Measurements from ENCODE around the gene TSKS.
"Not testable (repeated sequence)": the region's sequence is repeated elsewhere in the genome, so short reads cannot be mapped to it uniquely, and the experiment has no call there.

The TSKS gene

DNA sequence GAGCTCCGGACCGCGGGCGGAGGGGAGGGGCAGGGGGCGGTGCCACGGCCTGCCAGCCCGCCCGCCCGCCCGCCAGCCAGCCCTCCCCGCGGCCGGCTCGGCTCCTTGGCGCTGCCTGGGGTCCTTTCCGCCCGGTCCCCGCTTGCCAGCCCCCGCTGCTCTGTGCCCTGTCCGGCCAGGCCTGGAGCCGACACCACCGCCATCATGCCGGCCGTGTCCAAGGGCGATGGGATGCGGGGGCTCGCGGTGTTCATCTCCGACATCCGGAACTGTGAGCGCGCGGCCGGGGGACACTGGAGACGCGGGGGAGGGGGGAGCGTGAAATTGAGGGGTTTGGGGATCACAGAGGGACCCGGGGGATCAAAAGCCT is 3.8 kb upstream of the TSKS start, which contains the start of gene AP2A1:
Gene AP2A1 (plus strand): TSS at position 72 of the 370 bp plus-strand sequence. CDS start 133 bp downstream, at position 205.
- DNase-seq (ENCODE audit: low spot score) = no peak

DNA sequence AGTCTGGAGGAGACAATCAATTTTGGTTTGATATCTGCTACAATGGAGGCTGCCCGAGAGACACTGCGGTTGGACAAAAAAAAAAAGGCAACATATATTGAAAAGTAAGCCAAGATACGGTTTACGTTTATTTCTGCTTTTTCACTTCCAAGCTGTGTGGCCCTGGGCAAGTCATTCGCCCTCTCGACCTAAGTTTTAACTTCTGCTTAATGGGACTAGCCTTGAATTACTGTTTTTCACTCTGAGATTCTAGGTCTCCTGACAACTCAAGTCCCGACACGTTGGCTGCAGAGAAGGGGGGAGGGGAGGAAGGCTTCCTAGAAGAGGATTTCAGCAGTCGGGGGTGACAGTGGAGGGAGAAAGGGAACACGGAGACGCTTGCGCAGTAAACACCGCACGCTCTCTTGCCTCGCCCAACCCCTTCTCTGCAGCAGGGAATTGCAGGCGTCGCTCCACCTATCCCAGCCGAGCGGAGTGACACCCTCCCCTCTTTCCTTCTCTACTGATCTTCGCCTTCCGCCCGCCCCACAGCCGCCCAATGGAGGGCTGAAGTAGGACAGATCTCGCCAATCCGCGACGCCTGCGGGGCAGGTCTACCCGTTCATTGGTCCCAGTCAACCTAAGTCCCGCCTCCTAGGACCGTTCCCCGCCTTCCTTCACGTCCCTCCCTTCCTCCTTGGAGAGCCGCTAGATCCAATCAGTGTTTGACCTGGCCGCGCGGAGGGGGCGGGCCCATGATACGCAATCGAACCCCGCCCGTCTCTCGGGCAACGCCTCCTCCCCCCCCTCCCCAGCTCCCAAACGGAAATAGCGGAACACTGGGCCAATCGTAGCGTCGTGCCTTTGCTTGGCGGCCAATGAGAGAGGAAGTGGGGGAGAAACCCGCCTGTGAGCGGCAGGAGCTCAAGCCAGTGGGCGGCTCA is 3.2 kb upstream of the TSKS start:
- DNase-seq (ENCODE audit: low spot score) = peak; percentile 100

DNA sequence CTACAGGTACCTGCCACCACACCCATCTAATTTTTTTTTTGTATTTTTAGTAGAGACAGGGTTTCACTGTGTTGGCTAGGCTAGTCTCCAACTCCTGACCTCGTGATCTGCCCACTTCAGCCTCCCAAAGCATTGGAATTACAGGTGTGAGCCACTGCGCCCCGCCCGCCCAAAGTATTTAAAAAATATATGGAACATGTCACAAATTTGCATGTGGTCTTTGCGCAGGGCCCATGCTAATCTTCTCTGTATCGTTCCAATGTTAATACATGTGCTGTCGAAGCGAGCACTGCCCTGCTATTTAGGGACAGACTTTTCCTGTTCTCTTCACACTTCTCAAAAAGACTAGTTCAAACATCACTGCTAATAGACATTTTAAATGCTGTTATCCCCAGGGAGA is 1.2 kb upstream of the TSKS start:
- no peak for DNase-seq (ENCODE audit: low spot score)

DNA sequence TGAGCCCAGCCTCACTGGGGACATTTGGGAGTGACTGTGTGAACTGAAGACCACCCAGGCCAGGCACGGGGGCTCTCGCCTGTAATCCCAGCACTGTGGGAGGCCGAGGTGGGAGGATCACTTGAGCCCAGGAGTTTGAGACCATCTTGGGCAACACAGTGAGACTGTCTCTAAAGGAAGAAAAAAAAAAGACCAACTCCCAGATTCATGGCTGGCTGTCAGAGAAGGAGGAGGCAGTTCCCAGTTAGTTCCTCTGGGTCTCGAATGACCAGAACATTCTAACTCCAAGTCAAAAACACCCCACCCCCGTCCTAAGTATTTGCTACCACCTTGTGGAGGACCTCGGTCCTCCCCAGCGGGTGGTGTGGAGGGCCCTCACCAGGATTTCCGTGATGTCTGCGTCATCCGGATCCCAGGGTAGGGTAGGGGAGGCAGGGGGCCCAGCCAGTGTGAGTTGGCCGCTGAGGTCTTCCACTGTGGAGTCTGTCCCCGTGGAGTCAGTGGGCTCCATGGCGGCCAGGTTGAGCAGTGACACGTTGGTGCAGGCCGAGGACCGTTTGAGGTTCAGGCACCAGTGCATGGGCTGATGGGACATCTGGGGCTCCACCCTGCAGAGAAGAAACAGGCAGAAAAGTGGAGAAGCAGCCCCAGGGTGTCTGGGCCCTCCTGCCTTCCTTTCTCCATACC is 1.3 kb downstream of the TSKS start:
- no peak for DNase-seq (ENCODE audit: low spot score)

DNA sequence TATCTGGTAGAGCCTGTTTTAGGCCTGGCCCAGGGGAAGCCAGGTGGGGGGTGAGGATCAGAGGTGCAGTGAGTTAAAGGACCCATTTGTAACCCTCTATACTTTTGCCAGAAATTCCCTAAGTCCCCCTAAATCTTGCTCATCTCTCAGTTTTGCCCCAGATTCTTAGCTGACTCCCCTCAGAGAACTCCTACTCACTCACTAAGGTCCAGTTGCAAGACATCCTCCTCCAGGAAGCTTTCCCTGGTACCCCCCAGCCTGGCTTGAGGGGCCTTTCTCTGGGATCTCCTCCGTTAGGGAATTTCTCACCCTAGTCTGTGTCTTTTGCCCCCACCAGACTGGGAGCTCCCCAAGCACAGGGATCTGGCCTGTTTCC is 1.9 kb downstream of the TSKS start:
- DNase-seq (ENCODE audit: low spot score) = no peak

DNA sequence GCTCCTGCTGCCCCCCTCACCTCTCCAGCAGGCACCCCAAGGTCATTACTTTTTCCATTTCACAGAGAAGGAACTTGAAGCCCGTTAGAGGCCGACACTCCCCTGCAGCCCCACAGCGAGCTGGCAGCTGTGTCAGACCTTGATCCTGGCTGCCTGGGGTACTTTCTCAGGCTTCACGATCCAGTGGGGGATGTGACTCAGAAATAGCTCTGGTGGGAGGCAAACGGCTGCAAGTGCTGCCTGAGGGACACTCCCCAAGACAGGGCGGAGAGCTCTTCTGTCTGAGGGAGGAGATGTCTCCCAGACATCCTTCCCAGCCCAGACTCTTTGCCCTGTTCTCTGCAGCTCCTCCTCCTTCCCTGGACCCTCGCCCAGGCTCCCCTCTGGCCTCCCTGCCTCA is 4.8 kb downstream of the TSKS start:
- DNase-seq (ENCODE audit: low spot score) = no peak

DNA sequence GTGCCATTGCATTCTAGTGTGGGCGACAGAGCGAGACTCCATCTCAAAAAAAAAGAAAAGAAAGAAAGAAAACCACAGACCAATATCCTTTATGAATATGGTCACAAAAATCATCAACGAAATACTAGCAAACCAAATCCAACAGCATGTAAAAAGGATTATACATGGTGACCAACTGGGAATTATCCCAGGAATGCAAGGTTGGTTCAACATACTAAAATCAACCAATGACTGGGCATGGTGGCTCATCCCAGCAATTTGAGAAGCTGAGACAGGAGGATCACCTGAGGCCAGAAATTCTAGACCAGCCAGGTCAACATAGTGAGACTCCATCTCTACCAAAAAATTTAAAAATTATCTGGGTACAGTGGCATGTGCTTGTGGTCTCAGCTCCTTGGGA is 7.2 kb downstream of the TSKS start:
- DNase-seq (ENCODE audit: low spot score) = no peak

DNA sequence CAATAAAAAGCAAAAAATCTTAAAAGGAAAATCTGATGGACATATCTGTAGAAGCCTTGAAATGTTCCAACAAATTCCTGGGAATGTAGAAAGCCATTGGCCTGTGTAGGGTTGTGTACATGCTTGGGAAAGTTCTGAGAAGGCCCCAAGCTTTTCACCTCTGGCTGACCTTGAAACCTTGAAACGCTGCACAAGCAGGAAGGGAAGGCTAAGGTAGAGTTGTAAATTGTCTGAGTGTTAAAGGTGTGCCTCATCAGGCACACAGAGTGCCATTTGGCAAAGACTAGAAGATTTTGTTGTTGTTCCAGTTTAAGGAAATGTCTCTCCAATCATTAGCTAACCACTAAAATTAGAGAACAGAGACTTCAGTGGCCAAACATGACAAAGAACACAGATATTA is 10.4 kb downstream of the TSKS start:
- no peak for DNase-seq (ENCODE audit: low spot score)

DNA sequence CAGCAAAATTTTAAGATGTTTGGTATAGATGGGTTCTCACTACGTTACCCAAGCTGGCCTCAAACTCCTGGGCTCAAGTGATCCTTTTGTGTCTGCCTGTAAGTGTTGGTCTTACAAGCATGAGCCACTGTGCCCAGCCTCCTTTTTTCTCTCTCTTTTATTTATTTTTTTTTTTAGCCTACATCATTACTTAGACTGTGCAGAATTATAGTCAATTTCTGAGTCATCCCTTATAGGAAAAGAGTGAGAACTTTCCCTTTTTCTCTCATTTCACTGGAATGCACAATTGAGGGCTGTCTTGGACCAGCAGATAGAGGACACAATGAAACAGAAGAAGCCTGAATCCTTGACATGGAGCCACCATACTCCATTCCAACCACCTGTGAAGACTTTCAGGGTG is 13.3 kb downstream of the TSKS start:
- no peak for DNase-seq (ENCODE audit: low spot score)

DNA sequence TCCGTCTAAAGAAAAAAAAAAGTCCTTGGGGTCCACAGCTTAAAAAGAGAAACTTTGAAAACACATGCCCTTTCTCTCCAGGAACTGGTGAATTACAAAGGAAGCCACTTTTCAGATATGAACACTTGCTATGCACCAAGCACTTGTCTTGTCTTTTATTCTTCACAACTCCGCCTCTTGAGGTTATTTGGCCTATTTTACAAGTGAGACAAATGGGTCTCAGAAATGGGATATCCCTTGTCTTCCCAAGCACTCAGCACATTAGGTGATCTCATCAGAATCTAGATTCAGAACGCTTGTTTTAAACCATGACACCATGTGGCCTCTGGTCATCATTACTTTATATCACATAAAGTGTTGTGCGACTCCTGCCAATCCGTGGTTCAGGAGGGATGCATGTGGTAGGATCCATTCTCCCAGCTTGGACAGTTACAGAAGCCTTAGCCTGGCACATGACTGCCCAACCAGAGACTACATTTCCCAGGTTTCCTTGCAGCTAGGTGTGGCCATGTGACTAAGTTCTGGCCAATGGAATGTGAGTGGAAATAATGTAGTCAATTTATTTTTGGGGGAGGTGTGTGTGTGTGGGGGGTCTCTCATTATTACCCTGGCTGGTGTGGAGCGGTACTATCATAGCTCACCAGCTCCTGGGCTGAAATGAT is 13.9 kb downstream of the TSKS start:
- DNase-seq (ENCODE audit: low spot score) = no peak

DNA sequence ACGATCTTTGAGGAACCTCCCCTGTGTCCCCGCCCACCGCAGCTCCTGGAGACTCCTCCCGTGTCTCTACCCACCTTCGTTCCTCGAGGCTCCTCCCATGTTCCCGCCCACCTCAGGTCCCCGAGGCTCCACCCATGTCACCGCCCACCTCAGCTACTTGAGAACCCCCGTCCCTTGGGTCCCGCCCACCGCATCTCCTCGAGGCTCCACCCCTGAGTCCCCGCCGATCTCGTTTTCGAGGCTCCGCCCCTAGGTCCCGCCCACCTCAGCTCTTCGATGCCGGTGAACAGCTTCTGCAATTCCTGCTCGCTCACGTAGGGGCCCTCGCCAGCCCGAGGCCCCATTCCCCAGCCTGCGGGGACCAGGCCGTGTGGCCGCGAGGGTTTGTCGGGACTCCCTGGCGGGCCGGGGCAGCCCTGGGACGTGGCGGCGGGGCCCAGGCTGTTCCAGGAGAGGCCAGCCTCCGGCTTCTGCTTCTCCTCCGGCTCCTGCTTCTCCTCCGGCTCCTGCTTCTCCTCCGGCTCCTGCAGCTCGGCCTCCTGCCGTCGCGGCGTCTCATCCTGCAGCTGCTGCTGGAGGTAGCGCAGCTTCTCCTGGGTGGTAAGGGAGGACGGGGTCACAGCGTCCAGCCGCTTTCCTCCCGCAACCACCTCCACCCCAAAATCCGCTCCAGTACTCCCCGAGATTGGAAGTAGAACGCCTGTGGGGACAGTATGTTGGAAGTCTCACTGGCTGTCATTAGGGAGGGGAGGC is 16.7 kb downstream of the TSKS start:
- peak; percentile 32 for DNase-seq (ENCODE audit: low spot score)

DNA sequence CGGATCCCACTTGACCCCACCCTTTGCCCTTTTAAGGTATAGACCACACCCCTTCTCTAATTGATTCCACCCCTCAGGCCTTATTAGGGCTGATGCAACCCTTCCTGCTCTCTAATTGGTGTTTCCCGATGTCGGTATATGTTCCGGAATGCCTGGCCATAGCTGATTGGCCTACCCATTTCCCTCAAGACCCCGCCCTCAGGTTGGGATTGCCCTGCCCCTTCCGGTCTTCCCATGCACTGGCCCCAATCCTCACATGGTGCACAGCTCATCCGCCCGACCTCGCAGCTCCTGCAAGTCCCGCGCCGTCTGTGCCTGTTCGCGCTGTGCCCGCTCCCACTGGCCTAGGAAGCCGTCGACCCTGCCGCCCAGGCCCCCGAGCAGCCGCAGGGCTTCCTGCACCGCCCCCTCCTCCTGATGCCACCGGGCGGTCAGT is 18.1 kb downstream of the TSKS start:
- DNase-seq (ENCODE audit: low spot score) = no peak

DNA sequence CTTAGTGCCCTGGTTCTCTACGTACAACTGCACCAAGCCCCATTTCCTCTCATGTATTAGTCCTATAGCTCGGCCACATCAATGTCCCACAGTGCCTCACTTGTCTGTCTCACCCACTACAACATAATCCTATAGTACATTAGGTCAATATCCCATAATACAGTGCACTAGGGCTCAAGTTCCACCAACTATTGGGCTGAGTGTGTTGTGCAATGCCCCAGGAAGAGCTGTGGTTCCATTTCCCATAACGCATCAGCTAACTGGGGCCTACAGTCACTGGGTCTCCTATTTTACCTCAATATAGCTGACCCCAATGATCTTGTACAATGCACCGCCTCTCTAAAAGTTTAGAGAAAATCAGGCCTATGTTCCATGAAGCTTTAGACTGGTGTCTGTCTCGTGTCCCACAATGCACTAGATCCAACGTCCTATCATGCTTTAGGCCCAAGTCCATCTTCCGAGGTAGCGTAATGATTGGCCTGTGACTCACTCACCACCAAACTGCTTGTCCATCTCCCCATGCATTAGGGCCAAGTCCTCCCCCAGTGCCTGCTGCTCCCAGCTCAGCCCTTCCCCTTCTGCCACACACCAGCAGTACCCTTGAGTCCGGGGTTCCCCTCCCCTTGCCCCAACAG is 21.8 kb downstream of the TSKS start:
- no peak for DNase-seq (ENCODE audit: low spot score)

DNA sequence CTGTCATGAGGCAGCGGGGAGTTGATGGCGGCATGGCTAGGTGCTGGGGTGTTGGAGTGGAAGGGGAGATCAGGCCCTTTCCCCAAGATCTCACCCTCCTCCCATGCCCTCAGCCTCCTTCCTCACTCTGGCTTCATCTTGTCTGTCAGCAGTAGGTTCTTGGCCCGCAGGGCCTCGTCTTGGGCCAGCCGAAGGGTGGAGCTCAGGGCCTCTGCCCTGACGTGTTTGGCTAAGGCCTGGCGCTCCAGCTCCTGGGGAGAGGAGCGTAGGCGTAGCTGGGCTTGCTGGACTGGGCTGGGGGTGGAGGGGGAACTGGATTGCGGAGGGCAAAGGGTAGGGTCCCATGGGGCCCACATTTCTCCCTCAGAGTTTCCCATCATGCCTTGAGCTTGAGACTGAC is 23.2 kb downstream of the TSKS start:
- no peak for DNase-seq (ENCODE audit: low spot score)

DNA sequence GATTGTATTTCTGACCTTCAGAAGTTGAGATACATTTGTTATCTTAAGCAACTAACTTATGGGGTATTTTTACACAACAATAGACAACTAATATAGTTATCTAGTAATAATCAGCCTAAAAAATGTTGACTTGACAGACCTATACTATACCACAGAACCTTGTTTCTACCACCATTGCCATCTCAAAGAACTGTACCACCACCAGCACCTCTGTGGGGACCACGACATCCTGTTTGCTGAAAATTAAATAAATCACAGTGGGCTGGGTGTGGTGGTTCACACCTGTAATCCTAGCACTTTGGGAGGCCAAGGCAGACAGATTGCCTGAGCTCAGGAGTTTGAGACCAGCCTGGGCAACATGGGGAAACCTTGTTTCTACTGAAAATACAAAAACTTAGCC is 24.0 kb downstream of the TSKS start:
- DNase-seq (ENCODE audit: low spot score) = no peak

DNA sequence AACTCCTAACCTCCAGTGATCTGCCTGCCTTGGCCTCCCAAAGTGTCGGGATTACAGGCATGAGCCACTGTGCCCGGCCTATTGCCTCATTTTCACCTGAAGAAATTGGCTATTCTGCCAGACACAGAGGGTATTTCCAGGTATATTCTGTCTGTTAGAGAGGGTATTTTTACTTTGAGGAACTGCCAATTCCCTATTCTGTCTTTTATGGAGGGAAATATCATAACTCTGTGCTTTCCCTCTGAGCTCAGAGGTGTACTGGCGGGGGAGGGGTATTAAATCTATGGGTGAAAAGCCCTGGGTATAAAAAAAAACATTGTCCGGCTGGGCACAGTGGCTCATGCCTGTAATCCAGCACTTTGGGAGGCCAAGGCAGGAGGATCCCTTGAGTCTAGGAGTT is 24.8 kb downstream of the TSKS start:
- no peak for DNase-seq (ENCODE audit: low spot score)

DNA sequence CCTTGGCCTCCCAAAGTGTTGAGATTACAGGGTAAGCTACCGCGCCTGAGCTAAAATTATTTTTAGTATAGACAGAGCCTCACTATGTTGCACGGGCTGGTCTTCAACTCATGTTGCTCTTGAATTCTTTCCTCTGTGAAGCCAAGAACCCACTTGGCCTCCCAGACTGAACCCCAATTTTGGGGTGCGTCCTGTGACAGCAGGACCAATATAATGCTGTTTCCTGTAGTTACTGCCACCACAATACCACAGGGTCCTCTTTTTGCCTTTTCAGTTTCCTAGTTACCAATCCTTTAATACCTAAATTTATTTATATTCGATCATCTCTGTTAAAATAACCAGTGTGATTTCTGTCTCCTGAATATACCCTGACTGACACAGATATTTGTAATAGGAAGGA is 32.9 kb downstream of the TSKS start:
- no peak for DNase-seq (ENCODE audit: low spot score)

DNA sequence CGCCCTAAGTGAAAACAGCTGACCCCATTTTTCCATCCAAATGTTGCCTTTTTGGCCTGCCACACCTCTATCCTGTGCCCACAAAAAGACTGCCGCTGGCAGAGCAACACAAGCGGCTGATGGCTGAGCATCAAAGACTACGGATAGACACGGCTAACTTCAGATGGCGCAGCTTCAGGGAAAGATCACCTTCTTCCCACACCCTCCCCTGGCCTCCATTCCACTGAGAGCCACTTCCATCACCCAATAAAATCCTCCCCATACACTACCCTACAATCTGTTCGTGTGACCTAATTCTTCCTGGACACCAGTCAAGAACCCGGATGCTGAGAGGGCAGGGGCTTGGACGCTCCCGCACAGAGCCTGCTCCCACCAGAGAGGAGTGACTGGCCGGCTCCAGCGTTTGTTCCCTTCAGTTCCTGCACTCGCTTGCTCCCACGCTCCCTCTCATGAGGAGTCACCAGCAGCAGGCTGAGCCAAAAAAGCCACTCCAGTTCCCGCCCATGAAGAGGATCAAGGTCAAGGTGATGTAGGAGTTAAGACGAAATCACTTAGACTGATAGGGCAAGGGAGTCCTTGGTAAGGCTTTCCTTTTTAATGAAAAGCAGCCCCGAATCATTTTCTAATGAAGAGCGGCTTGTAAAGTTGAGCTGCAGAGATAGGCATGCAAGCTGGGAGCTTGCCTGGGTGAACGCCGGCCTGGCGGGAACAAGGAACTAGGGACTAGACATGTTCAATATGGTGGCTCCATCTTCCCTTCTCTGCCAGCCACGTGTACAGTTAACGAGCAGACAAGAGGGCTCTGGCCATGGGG is 35.7 kb downstream of the TSKS start:
- DNase-seq (ENCODE audit: low spot score) = no peak

DNA sequence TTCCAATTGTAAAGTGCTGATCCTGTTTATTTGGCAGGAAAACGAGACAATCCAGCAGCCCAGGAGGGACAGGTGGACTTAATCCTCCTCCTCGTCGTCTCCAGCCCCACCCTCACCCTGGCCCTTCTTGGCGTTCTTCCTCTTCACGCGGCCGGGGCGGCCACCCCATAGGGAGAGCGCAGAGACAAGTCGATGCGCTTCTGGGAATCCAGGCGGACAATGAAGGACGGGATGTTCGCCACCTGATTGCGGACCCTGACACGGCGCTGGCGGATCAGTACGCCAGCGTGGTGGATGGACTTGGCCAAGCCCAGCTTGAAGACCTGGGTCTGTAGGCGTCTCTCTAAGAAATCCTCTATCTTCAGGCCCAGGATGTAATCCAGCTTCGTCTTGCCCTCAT is 43.7 kb downstream of the TSKS start:
- DNase-seq (ENCODE audit: low spot score) = not testable (repeated sequence)

DNA sequence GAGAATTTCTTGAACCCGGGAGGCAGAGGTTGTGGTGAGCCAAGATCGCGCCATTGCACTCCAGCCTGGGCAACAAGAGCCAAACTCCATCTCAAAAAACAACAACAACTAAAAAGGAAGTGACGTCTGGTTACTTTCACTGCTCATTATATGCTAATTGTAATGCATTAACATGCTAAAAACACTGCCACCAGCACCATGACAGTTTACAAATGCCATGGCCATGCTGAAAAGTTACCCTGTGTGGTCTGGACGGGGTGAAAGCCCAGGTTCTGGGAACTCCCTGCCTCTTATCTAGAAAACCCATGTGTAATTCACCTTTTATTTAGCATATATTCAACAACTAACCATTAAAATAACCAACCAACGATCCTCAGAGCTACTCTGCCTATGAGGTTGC is 44.1 kb downstream of the TSKS start:
- no peak for DNase-seq (ENCODE audit: low spot score)

DNA sequence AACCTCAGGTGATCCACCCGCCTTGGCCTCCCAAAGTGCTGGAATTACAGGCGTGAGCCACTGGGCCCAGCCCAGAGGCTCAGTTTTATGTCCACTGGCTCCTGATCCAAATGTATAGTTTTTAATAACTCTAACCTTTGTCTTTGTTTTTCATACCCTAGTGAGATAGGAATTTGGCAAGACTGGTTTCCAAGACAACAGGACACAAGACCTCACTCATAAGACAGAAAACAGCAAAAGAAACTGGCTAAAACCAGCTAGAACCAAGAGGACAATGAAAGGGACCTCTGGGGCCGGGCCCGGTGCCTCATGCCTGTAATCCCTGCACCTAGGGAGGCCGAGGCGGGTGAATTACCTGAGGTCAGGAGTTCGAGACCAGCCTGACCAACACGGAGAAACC is 44.6 kb downstream of the TSKS start:
- no peak for DNase-seq (ENCODE audit: low spot score)

All from CD4-positive, alpha-beta T cell treated with Interleukin-15 for 4 hours (primary cell).